Spleen (tissue), 7 donors: ENCODE results near the gene ZNF507.

Experiments used
- POLR2A ChIP-seq, 3 donors: fragments of 450-650 bp; IDR thresholded peaks; one replicate each; pipeline ENCODE4 v1.5.1; 2017; ENCODE audit warnings: antibody characterized with exemption in 3 of 3, mild to moderate bottlenecking in 1 of 3
- POLR2AphosphoS5 ChIP-seq, 3 donors: sonication (generic); formaldehyde crosslinking; IDR thresholded peaks; one replicate each; pipeline ENCODE4 v1.5.1; 2017; ENCODE audit warnings: antibody characterized with exemption in 3 of 3
- TF ChIP-seq, protein P1 (sequence below), 11 experiments: fragments of 200-600 bp in 7 of 11; fragments of 450-650 bp in 4 of 11; sonication (generic) in 4 of 11; IDR thresholded peaks in 8 of 11; conservative IDR thresholded peaks in 3 of 11; 1 replicate in 7 of 11; 2 replicates in 4 of 11; pipeline versions ENCODE4 v1.4.0 to v1.8.0; 2016 to 2021; ENCODE audit warnings: antibody characterized with exemption in 11 of 11, inconsistent platforms in 4 of 11, mild to moderate bottlenecking in 1 of 11
- donor health status: DM: no; HTN: no; CAD: no; lungs with moderate emphysema.
- donor health status: DM: no; HTN: no; CAD: no.
- donor health status: DM: no; HTN: no; CAD: no.

GRCh38 chr19:32346901-32347300 lies 1.5 kb downstream of the ZNF507 start:
- TF ChIP-seq POLR2A (IDR thresholded peaks at IDR 0.05) (no peak), POLR2AphosphoS5 (IDR thresholded peaks at IDR 0.05) (no peak)
- TF ChIP-seq, protein P1, sequence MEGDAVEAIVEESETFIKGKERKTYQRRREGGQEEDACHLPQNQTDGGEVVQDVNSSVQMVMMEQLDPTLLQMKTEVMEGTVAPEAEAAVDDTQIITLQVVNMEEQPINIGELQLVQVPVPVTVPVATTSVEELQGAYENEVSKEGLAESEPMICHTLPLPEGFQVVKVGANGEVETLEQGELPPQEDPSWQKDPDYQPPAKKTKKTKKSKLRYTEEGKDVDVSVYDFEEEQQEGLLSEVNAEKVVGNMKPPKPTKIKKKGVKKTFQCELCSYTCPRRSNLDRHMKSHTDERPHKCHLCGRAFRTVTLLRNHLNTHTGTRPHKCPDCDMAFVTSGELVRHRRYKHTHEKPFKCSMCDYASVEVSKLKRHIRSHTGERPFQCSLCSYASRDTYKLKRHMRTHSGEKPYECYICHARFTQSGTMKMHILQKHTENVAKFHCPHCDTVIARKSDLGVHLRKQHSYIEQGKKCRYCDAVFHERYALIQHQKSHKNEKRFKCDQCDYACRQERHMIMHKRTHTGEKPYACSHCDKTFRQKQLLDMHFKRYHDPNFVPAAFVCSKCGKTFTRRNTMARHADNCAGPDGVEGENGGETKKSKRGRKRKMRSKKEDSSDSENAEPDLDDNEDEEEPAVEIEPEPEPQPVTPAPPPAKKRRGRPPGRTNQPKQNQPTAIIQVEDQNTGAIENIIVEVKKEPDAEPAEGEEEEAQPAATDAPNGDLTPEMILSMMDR (IDR thresholded peaks at IDR 0.05 in 8 of 11, conservative IDR thresholded peaks at IDR 0.05 in 3 of 11) = no peak
